MM.1S (cell line): ENCODE data around the gene PRKCH.

Source experiments
- DNase-seq: peaks from one replicate; pipeline ENCODE4 v3.0.0-alpha.2; 2015
- H2AFZ ChIP-seq: fragments of 300-600 bp; sonication (generic); 2 replicates; pipeline ENCODE4 v1.6.0; 2016; ENCODE audit warnings: antibody characterized with exemption, low read length
- H3F3A ChIP-seq: fragments of 300-600 bp; sonication (generic); 2 replicates; pipeline ENCODE4 v1.6.1; 2016; ENCODE audit warnings: mild to moderate bottlenecking, antibody characterized with exemption, low read length, moderate library complexity, mixed read lengths; ENCODE audit not compliant: insufficient read depth
- H3K27ac ChIP-seq: fragments of 300-600 bp; sonication (generic); 2 replicates; pipeline ENCODE4 v1.5.1; 2016; ENCODE audit warnings: mild to moderate bottlenecking, low read length
- H3K27me3 ChIP-seq: fragments of 300-600 bp; sonication (generic); replicated peaks from 2 replicates; pipeline ENCODE4 v1.6.0; 2016; ENCODE audit warnings: low read length; ENCODE audit not compliant: insufficient read depth
- H3K36me3 ChIP-seq: fragments of 300-600 bp; sonication (generic); replicated peaks from 2 replicates; pipeline ENCODE4 v1.6.1; 2016; ENCODE audit warnings: mild to moderate bottlenecking, low read length, mixed read lengths; ENCODE audit not compliant: insufficient read depth
- H3K4me1 ChIP-seq: fragments of 300-600 bp; sonication (generic); 2 replicates; pipeline ENCODE4 v1.6.1; 2016; ENCODE audit warnings: low read length, mixed read lengths
- H3K4me2 ChIP-seq: fragments of 300-600 bp; sonication (generic); 2 replicates; pipeline ENCODE4 v1.6.0; 2016; ENCODE audit warnings: low read depth, low read length
- H3K4me3 ChIP-seq: fragments of 300-600 bp; sonication (generic); 2 replicates; pipeline ENCODE4 v1.5.1; 2016; ENCODE audit warnings: low read length, mixed read lengths
- H3K79me2 ChIP-seq: fragments of 300-600 bp; sonication (generic); 2 replicates; pipeline ENCODE4 v1.6.1; 2016; ENCODE audit warnings: mixed run types, low read length, mixed read lengths
- H3K9ac ChIP-seq: fragments of 300-600 bp; sonication (generic); 2 replicates; pipeline ENCODE4 v1.6.1; 2016; ENCODE audit warnings: low read length, mixed read lengths
- H3K9me2 ChIP-seq: fragments of 300-600 bp; sonication (generic); replicated peaks from 2 replicates; pipeline ENCODE4 v1.6.1; 2016; ENCODE audit warnings: mild to moderate bottlenecking, low read length, mixed read lengths; ENCODE audit not compliant: insufficient read depth
- H3K9me3 ChIP-seq: fragments of 300-600 bp; sonication (generic); replicated peaks from 2 replicates; pipeline ENCODE4 v1.6.1; 2016; ENCODE audit warnings: mild to moderate bottlenecking, low read length, mixed read lengths; ENCODE audit not compliant: insufficient read depth
- H4K20me1 ChIP-seq: fragments of 300-600 bp; sonication (generic); 2 replicates; pipeline ENCODE4 v1.6.1; 2016; ENCODE audit warnings: mild to moderate bottlenecking, low read length, moderate library complexity, mixed read lengths; ENCODE audit not compliant: insufficient read depth
- CTCF ChIP-seq: fragments of 300-600 bp; sonication (generic); IDR thresholded peaks from 2 replicates; pipeline ENCODE4 v1.5.1; 2016; ENCODE audit warnings: antibody characterized with exemption, low read length, mixed read lengths
- EZH2 ChIP-seq: fragments of 300-600 bp; sonication (generic); optimal IDR thresholded peaks from 2 replicates; pipeline ENCODE3; 2017; ENCODE audit warnings: low read depth, mild to moderate bottlenecking, antibody characterized with exemption, low read length, mixed read lengths
- EZH2phosphoT487 ChIP-seq: fragments of 300-600 bp; sonication (generic); IDR thresholded peaks from 2 replicates; pipeline ENCODE4 v1.6.1; 2018; ENCODE audit warnings: antibody characterized with exemption, low read length

The PRKCH gene

GRCh38 chr14:61346793-61347192, 25.4 kb downstream of the PRKCH start:
- H3K4me2 ChIP-seq, result no peak overlapping the region
- H3K79me2 ChIP-seq, result no peaks in the 10 kb centered on the region
- DNase-seq, result no peak
- no peak overlapping the region for H3K9ac ChIP-seq
- no peak overlapping the region for H3K4me3 ChIP-seq
- no peaks in the 10 kb centered on the region for H3K27me3 ChIP-seq
- H3K36me3 ChIP-seq, result no peaks in the 10 kb centered on the region
- no peak for TF ChIP-seq CTCF
- no peak for TF ChIP-seq EZH2phosphoT487
- no peak for TF ChIP-seq EZH2
- no peaks in the 10 kb centered on the region for H3F3A ChIP-seq
- no peaks in the 10 kb centered on the region for H4K20me1 ChIP-seq
- no peak overlapping the region for H2AFZ ChIP-seq
- H3K9me2 ChIP-seq, result no peaks in the 10 kb centered on the region
- no peaks in the 10 kb centered on the region for H3K4me1 ChIP-seq
- H3K27ac ChIP-seq, result no peak overlapping the region
- H3K9me3 ChIP-seq, result no peaks in the 10 kb centered on the region

DNA sequence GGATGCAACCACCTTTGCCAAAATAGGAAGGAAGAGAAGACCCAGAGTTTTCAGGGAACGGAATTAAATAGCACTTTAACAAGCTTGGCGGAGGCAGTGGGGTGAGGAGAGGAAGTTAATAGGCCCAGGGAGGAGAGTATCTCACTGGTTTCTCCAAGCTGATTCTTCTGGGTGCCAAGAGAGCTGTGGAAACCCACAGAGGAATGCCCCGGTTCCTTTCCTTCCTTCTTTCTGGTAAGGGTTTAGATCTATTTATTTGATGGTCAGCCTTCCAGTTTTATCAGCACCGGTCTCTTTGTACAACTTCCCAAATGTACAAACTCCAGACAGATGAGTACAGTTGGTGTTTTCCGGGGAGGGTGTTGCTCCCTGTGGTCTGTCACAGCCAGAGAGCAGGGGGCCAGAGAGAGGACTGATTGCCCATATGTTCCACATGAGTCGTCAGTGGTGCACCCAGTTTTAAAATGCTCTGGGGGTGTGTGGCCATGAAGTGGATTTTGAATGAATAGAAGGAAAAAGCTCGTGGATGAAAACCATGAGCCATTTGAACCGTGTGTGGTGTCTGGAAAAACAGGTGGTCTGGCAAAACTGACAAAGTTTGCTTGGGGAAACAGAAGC, 26.6 kb downstream of the PRKCH start:
- H3K4me3 ChIP-seq, result no peak overlapping the region
- H3K36me3 ChIP-seq, result no peaks in the 10 kb centered on the region
- no peaks in the 10 kb centered on the region for H4K20me1 ChIP-seq
- no peaks in the 10 kb centered on the region for H3K9me3 ChIP-seq
- no peaks in the 10 kb centered on the region for H3F3A ChIP-seq
- TF ChIP-seq CTCF (no peak), EZH2 (no peak), EZH2phosphoT487 (no peak)
- no peaks in the 10 kb centered on the region for H3K27me3 ChIP-seq
- no peak overlapping the region for H3K4me2 ChIP-seq
- H2AFZ ChIP-seq, result no peak overlapping the region
- DNase-seq, result no peak
- H3K79me2 ChIP-seq, result no peaks in the 10 kb centered on the region
- no peaks in the 10 kb centered on the region for H3K4me1 ChIP-seq
- H3K9ac ChIP-seq, result no peak overlapping the region
- no peak overlapping the region for H3K27ac ChIP-seq
- no peaks in the 10 kb centered on the region for H3K9me2 ChIP-seq

DNA sequence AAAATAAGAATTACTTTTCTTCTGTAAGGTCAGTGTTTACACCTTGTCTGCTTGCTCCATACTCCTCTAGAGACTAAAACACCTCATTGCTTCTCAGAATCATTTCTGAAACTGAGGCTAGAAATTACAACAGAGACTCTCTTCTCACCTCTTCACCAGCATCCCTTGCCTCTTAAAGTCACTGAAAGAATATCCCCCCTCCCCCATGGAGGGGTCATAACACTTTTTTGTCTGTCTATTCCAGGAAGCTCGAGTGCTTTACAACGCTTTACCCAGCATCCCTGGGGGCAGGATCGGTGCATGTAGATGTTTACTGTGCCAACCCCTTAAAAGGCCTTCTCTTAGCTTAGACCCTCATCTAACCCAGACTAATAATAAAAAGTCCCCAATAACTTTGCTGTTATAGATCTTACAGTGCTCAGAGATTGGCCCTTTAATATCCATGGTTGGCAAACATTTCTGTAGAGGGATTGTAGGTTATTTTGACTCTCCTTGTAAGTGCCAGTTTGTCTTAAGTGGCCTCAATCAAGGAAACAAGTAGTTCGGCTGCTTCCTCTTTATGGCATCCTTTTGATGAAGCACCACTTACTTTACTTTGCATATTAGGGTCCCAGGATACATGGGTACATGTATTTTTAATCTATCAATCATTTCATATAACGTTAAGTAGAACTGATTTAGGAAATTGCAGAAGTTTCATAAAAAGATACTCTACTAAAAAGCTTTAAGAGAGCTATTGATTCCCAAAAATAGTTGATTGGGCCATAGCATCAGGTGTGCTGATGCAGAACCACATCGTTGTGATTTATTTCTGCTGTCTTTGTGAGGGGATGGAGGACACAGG, 29.3 kb downstream of the PRKCH start:
- Histone ChIP-seq H3K36me3 (no peaks in the 10 kb centered on the region), H3F3A (no peaks in the 10 kb centered on the region), H4K20me1 (no peaks in the 10 kb centered on the region), H3K9me3 (no peaks in the 10 kb centered on the region), H3K27me3 (no peaks in the 10 kb centered on the region), H3K27ac (no peak overlapping the region), H3K79me2 (no peaks in the 10 kb centered on the region), H3K9me2 (no peaks in the 10 kb centered on the region), H3K4me1 (no peaks in the 10 kb centered on the region), H3K9ac (no peak overlapping the region), H2AFZ (no peak overlapping the region), H3K4me2 (no peak overlapping the region), H3K4me3 (no peak overlapping the region)
- no peak for TF ChIP-seq CTCF
- TF ChIP-seq EZH2, result no peak
- DNase-seq, result no peak
